NCI-H82 (cell line): ENCODE results near the gene WDSUB1.

Experiments used
- DNase-seq: peaks from one replicate; lab custom pipeline; 2025; lab: John Stamatoyannopoulos, UW

Gene WDSUB1

DNA sequence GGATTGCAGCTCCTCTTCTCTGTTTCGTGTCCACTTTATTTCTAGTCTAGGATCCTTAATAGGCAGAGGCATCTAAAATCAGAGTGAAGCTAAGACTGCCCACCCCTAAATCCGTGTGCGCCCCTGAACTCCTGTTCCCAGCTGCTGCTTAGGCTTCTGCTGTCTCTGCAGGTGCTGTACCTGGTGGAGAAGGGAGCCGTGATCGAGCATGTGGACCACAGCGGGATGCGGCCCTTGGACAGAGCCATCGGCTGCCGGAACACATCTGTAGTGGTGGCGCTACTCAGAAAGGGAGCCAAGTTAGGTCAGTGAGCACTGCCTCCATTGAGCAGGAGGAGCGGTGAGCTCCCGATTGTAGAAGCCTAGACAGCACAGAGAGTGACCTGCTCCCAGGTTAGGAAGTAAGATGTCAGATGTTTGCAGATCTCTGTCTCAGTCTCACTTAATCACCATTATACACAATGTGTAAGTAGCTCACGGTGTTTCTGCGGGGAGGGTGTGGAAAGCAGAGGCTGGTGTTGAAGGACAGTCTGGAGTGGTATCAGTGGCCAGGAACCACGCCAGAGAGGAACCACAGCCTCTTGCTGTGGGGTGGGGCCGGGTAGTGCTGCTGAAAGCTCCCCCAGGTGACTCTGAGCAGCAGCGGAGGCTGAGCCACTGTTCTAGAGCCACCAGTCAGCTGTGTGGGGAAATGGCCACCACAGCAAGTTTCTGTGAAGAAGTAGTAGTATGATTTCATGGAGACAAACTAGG is 62.3 kb downstream of the WDSUB1 start:
- DNase-seq, result no peak

DNA sequence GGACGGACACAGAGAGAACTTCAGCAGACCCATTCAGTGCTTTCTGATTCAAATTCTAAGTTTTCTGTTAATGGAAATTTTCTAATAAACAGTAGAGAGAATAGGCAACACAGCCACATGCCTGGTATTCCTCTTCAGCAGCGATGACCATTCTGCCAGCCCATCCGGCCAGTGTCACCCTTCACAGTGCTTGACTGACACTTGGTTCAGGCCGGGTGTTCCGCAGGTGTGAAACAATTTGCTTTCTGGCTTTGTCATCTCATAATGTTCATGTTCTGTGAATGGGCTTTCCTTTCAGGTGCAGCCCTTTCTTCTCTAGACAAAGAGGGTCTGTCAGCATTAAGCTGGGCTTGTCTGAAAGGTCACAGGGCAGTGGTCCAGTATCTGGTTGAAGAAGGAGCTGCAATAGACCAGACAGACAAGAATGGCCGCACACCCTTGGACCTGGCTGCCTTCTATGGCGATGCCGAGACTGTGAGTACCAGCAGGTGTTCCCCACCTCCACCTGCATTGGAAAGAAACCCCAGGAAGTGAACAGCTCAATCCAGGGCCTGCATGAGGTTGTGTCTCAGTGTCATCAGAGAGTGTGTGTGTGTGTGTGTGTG is 67.0 kb downstream of the WDSUB1 start:
- no peak for DNase-seq

DNA sequence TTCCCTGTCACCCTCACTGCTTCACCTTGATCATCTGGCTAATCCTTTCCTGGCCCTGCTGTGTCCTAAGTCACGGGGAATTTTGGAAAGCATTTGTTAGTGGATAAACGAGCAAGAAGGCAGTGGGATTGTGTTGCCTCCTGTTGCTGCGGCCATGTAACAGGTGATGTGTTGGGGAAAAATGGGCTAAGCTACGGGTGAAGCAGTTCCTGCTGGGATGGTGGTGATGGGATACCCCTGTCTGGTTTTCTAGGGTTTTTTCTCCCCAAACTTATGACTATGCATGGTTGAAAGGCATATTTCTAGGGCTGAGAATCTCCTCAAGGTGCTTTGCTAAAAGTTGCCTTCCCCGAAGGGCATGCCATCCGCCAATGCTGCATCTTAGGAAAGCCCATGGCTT is 68.1 kb downstream of the WDSUB1 start:
- DNase-seq, result peak; percentile 7

DNA sequence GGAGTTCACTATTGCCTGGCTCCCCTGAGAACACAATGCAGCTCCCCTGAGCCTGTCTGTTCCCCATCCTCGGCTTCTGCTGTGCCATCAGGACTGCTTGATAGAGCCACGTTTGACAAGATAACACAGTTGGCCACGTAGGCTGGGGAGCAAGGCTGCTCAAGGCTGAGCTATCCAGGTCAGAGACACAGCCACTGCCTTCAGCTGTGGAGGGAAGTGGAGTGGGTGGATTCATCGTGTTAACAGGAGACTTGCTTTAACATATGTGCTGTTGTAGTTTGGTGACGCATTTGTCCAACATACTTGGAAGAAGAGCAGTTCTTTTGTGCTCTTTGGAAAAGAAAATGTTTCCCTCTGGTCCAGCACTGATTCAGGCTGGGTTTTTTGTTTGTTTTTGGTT is 68.8 kb downstream of the WDSUB1 start:
- DNase-seq, result no peak

DNA sequence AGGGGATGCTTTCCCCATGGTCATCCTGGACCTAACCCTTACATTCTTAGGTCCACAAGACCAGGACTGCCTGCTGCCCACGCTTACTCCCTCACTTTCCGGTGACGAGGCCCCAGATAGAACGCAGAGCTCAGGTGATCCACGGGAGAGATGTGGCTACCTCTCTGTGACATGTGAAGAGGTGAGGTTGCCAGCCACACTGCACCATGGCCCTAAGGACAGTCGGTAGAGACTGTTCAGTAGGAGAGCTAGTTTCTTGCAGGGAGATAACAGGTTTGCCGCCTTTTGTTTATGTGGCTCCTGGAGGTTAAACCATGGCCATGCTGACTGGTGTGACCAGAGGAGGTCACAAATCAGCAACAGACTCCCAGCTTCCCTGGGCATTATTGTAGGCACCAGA is 71.4 kb downstream of the WDSUB1 start:
- no peak for DNase-seq

DNA sequence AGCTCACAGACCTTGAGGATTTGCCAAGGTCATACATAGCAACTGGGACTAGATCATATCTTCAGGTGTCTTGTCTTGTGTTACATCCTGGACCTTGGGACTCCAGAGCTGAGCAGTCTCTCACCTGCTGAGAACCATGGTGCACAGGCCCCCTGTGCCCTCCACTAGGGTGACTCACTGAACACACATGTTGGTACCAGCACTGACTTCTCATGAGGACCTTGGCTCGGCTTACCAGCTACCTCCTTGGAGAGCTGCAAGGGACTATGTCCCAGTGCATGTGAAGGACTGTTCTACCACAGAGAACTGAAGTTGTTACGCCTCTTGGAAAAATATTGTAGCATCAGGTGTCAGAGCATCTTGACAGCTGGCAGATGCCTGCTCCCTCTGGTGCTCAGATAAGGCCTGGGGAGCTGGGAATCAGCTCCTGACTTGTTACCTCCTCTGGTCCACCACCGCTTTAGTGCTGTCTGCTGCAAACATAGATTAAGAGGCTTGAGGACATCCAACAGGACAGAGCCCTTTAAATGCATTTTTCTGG is 72.1 kb downstream of the WDSUB1 start:
- no peak for DNase-seq

DNA sequence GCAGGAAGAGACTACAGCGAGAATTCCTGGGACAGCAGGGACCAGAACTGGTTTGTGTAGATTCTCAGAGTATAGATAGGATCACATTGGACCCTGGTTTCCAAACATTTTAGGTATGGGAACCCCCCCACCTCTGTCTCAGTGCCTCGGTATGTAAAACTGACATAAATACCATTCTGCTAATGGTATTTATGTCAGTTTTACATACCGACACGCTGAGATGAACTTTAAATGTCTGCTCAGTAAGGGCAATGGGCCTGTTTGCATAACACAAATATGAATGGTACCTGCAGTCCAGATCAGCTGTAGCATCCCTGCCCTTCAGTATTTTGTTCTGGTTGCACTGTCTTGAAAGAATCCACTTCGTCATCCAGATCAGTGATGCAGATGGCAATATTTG is 73.2 kb downstream of the WDSUB1 start:
- no peak for DNase-seq

DNA sequence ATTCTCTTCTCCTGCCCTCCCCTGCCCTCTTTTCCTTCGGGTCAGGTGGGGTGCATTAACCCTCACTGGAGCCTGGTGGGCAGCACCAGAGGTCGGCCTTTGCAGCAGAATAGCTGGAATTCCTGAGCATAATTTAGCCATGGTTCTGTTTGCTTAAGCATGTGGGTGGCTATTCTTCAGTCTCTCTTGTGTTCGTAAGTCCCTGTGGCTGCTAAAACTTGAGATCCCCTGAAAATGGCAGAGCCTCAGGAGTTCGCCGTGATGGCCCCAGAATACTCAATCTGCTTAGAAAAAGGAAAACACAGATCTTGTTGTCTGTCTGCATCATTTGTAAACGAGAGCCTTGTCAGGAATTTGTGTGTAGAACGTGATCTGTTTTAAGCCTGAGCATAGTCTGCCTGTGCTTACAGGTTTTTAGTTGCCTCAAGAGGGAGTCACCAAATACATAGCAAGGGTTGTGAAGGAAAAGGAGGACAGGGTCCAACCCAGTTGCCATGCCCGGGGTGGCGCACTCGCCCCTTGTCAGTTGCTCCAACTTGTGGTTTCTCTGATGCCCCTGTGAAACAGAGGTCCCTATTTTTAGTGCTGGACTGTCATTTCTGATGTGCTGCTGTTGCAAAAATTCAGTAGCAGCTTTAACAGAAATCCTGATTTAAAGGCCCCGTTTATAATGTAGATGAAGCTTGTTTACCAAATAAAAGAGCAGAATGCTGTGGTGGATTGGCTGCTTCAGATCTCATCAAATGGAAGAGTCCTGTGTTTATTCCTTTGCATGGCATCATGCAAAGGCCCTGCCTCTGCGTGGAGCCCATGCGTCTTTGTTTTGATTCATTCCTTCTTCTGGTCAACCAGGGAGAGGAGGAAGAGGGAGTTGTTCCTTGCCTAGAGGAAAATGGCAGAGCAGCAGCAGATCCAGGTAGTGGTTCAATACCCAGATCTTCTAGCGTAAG is 74.8 kb downstream of the WDSUB1 start:
- no peak for DNase-seq

DNA sequence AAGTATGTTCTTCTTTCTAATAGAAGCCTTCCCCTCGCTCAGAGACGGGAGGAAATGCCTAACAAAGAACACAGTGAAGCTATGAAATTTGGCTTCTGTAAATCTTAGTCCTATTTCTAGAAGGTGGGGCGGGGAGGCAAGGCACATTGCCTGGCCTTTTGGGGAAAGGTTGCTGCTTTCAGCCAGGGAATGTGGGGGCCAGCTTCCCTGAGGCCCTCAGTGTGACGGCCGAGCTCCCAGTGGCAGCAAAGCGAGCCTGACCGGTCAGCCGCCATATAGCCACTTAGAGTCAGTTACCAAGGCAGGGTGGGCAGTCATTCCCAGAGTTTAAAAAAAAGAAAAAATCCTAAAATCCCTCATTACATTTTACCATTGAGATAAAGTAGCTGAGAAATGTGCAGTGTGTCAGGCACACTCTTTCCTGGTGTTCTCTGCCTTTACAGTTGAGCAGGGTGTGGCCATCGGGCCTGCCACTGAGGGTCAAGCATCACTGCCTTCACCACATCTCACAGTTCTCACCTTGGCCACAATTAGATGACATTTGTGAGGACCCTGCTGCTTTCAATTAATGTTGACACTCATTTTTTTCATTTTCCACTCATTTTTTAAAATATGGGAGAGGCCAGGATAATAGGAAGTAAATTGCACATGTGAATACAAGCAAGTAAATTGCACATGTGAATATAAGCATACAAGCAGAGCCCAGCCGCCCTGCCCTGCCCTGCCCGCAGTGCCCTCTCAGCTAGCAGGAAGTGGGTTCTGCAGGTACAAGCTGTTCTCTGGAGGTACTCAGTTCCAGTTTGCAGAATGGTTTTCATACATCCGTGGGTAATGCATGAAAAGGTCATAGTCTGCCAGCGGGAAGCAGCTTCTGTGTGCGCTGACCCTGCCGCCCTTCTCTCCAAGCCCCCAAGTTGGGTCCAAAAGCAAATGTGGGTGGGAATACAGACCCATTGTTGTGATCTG is 76.9 kb downstream of the WDSUB1 start:
- DNase-seq, result no peak

DNA sequence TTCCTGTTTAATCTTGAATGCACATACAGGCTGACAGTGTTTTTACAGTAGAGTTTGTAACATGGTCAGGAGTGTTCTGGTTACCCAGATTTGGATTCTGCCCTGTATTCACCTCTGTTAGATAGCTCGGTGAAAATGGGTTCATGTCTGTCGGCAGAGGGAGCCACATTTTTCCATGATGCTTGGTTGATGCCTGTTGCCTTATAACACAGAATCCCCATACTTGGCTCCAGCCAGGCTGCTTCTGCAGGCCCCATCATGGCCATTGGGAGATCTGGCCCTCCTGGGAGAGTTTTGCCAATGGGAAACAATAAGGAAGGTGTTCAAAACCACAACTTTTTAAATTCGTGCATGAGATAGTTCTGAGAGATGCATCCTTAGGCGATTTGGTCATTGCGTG is 78.1 kb downstream of the WDSUB1 start:
- peak; percentile 9 for DNase-seq

DNA sequence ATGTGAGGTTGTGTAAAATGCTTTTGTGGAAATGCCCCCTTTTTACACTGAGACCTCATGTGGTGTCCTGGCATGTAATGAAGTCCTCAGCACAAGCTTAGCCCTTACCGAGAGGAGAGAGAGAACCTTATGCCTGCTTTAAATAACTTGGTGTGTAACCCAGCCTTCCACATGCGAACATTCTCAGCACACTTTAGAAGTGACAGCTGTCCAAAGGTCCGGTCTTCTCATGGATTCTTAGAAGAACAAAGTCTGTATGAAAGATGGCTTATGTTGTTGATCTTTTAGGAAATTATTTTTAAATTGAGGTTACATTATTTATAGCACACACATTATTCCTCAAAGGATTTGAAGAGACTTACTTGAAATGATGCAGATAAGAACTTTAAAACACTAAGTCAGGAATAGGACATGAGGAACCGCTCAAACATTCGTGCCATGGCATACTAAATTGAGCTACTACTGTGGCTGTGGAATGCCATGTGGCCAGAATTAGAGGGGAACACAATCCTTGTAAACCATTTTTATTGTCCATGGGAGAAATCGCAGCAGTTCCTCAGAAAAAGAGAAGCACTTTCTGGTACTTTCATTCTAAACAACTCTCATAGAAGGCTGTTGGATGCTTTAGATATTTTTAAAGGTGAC is 79.6 kb downstream of the WDSUB1 start:
- no peak for DNase-seq

DNA sequence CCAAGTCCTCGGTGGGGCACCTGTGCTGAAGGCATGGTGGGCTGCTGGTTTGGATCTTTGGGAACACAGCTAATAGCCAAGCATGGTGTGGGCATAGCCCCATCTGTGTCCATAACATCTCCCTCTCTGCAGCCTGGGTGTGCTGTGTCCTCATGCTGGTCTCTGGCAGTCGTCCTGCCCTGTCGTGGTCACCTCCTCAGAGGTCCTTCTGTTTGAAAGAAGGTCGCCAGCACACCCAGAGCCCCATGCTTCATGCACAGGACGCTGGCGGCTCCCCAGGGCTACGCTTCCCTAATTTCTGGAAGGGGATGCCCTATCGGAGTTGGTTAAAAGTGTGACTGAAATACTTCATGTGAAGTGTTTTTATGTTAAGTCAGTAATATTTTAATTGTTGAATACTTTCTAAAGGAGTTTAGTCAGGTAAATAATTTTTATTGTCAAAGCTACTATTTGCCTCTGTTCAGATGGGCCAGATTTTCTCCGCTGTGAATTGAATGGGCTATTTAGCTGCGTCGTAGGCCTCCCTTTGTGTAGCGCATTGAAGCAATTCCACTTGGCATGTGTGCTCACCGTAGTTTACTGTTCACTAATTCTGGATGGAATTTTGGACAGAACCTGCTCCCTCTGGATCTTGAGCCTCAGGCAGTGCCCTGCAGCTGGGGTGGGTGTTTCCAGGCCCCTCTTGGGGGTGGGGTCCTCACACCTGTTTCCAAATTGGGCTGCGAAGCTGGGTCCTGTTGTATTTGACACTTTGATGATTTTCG is 81.9 kb downstream of the WDSUB1 start:
- no peak for DNase-seq

DNA sequence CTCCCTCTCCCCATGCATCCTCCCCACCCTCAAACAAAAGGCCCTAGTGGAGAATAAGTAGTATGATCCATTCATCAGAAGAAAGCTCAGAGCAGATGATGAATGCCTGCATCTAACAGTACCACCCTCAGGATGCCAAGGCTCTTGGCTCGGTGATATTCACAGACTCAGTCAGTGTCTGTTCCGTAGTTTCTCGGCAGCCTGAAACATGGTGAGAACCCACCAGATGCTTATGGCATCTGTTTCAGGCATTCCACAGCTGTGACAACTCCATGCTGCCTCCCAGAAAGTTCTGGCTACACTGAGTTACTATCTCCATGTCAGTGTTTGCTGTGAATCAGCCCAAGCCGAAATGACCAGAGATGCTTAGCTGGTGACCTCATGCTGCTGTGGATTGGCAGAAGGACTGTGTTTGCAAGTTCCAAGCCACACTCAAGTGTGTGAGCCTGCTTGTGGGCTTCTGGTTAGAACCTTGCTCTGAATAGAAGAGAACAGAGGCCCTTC is 83.9 kb downstream of the WDSUB1 start:
- no peak for DNase-seq

DNA sequence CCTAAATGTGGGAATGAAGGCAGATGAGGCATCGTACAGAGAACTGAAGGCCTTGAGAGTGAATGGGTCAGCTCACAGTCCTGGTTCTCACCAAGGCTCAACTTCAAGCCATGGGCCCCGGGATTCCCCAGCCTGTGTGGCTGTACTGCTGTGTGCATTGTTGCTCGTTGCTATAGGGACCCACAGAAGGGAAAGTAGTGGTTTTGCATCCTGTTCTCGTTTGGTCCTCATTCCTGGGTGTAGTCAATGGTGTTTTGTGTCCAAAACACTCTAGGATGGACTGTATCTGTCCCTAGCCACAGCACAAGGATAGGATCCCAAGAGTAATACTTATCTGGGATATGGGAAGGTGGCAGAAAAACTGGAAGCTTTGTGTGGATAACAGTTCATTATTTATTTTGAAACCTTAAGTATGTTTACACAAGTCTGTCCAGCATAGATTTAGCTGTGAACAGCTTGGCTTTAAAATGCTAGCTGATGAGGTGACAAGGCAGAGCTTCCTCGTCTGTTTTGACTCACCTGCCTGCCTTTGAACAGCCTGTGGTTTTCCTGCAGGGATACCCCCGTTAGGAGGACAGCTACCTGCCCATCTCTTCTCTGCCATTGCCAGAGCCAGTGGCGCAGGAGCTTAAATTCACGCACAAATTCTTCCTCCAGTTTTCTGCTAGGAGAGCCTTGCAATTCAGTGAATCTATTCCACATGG is 85.0 kb downstream of the WDSUB1 start:
- DNase-seq, result no peak

DNA sequence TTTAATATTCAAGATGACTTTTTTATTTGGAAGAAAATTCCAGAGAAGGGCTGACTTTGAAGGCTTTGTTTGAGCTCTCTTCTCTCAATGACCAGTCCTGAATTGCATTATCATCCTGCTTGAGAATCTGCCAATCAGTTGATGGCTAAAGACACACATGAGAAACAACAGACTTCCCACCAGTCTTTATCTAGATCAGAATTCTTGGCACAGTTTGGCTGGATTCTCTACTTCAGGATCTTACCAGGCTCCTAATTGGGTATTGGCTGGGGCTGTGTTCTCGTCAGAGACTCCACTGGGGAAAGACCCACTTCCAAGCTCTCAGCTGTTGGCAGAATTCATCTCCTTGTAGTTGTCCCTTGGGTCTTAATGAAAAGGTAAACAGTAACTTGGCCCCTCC is 86.0 kb downstream of the WDSUB1 start:
- DNase-seq, result no peak

DNA sequence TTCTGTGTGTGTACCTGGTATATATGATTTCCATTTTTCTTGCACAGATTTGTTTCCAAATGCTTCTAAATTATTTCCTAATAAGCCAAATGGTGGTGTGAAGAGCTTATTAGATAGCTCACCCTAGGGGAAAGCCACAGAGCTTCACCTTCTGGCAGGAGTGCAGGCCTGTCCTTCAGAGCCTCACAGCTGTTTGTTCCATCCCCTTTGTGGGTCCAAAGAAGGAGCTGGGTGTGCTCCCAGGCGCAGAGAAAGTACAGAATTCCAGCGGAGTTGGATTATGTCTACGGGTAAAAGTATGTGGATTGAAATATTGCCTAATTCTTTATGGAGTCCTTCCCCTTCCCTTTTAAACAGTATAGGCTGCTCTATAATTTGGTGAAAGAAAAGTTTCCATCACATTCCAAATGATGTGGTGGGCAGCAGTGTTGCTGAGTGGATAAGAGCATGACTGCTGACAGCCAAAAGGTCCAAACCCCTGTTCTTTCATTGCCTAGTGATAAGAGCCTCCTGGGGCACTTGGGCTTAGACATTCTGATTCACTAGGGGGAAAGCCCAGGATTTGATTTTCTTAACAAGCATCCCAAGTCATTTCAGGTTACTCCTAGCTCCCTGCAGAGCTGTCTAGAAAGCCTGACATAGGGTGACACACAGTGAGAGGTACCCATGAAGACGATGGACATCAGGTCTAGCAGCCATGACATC is 86.6 kb downstream of the WDSUB1 start:
- peak; percentile 13 for DNase-seq

DNA sequence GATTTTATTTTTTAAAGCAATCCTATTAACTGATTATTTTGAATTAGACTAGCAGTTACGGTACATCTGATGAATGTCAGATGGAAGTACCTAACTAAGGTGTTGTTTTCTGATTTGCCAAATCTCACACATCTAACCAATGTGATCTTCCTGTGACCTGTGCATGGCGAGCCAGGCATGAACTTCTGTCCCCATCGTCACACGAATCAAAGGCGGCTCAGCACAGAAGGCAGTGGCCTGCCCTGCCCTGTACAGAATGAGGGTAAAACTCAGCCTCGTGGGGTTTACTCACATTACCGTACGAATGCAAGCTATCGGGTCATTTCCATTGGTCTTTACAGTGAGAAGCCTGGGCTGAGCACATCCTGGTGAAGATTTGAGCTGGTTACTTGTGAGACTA is 87.3 kb downstream of the WDSUB1 start:
- no peak for DNase-seq

DNA sequence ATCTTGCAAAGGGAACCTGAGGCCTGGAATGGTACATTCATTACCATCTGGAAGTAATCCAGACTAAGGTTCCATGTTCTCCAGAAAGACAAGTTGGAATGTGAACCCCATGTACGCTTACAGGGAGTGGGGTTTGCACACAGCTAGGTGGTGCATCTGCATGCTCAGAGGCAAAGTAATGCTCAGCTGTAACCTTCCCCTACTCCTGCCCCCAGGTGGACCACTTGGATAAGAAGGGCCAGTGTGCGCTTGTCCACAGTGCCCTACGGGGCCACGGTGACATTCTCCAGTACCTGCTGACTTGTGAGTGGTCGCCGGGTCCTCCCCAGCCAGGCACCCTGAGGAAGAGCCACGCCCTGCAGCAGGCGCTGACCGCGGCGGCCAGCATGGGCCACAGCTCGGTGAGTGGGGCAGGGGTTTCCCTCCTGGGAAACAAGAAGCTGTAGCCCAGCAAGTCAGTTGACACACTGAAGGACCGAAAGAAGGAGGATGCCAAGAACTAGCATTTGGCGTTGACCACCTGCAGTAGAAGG is 90.0 kb downstream of the WDSUB1 start:
- DNase-seq, result no peak
